Upper lobe of left lung (tissue), 6 donors: ENCODE results near the gene FAM200B. TPM values are rescaled to one million over a fixed set of nuclear protein-coding genes. Genes with fewer than 3 reads are reported as not detected.

Source experiments
- ATAC-seq, 2 donors: fragments of 200-7000 bp; cut with Tn5 transposase; one replicate each; pipeline ENCODE4 v1.9.1; 2022; ENCODE audit warnings: mild to moderate bottlenecking in 2 of 2, moderate library complexity in 2 of 2; ENCODE audit not compliant: low FRiP score in 2 of 2
- DNase-seq, 2 donors: peaks; one replicate each; pipeline ENCODE4 v3.0.0-alpha.2; 2019 to 2020
- H3K27ac ChIP-seq, 4 donors: fragments of 200-600 bp; sonication (generic); one replicate each; pipeline ENCODE4 v1.5.1; 2016 to 2019
- H3K27me3 ChIP-seq, 4 donors: fragments of 200-600 bp; sonication (generic); one replicate each; pipeline ENCODE4 v1.5.1; 2017 to 2019
- H3K36me3 ChIP-seq, 4 donors: fragments of 200-600 bp; sonication (generic); one replicate each; pipeline ENCODE4 v1.5.1; 2016 to 2019
- H3K4me1 ChIP-seq, 4 donors: fragments of 200-600 bp; sonication (generic); one replicate each; pipeline ENCODE4 v1.5.1; 2018 to 2019
- H3K4me3 ChIP-seq, 4 donors: fragments of 200-600 bp; sonication (generic); one replicate each; pipeline ENCODE4 v1.5.1; 2017 to 2019; ENCODE audit warnings: mild to moderate bottlenecking in 2 of 4, moderate library complexity in 1 of 4
- H3K9me3 ChIP-seq, 4 donors: fragments of 200-600 bp; sonication (generic); one replicate each; pipeline ENCODE4 v1.5.1; 2018 to 2019
- EP300 ChIP-seq, 4 donors: sonication (generic); formaldehyde crosslinking; IDR thresholded peaks; one replicate each; pipeline ENCODE4 v1.5.1; 2017; ENCODE audit warnings: antibody characterized with exemption in 4 of 4, control low read depth in 2 of 4
- POLR2A ChIP-seq, 4 donors: fragments of 450-650 bp; IDR thresholded peaks; one replicate each; pipeline ENCODE4 v1.5.1; 2016 to 2017; ENCODE audit warnings: antibody characterized with exemption in 4 of 4, mild to moderate bottlenecking in 2 of 4
- POLR2AphosphoS5 ChIP-seq, 2 donors: sonication (generic); formaldehyde crosslinking; IDR thresholded peaks; one replicate each; pipeline ENCODE4 v1.5.1; 2017; ENCODE audit warnings: antibody characterized with exemption in 2 of 2
- WGBS, 2 donors: methylation state at CpG; one replicate each; pipeline ENCODE4 v1.1.5; 2017 to 2018; 5-methylcytosine and 5-hydroxymethylcytosine counted together
- total RNA-seq, 6 donors: library from RNA; depleted of rRNA in 4 of 6; stranded (reverse); fragments of >200 nt in 4 of 6; gene quantifications; one replicate each; pipeline versions ENCODE4 v1.1.0 to v1.2.1, GENCODE V29; 2016 to 2021
- TF ChIP-seq, protein P1 (sequence below), 6 experiments: fragments of 450-650 bp in 4 of 6; fragments of 200-600 bp in 2 of 6; sonication (generic) in 2 of 6; IDR thresholded peaks; one replicate each; pipeline ENCODE4 v1.5.1; 2016 to 2019; ENCODE audit warnings: antibody characterized with exemption in 6 of 6
- donor health status: DM: no; HTN: no; CAD: no; lungs with moderate emphysema.
- donor health status: DM: no; HTN: yes; CAD: no; lungs with severe emphysema.

The FAM200B gene
- total RNA-seq, 6 donors from 2014 or later: 13.6 to 48.2 (median 26.9) TPM

DNA sequence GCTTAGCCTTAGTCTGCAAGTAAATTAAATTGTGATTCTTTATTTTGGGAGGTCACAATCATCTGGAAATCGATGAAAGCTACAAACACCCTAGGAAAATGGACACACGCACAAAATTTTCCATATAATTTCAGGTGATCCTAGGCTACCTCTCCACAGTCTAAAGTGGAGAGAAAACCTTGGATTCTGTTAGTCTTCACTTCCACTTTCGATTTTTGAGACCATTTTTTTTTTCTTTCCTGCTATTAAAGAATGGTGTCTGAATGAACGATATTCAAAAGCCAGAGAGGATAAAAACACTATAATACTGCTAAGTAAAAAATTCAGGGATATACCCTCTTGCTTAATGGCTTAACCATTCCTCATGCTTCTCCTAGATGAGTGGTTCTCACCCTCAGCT, 28.2 kb upstream of the FAM200B start:
- no peaks in the 10 kb centered on the region for H3K27me3 ChIP-seq
- DNase-seq: no peak
- H3K9me3 ChIP-seq: no peaks in the 10 kb centered on the region
- 20 to 23% methylated on average over 4 of the region's 4 CpGs for WGBS, 2 donors
- no peaks in the 10 kb centered on the region for H3K36me3 ChIP-seq
- peak overlapping the region; percentile 92 to 100 (median 99) for H3K27ac ChIP-seq
- H3K4me1 ChIP-seq: peaks cover 49 to 60% (median 57%) of the 10 kb centered on the region in 4 donors
- no peak for TF ChIP-seq EP300 (IDR thresholded peaks at IDR 0.05)
- TF ChIP-seq POLR2AphosphoS5 (IDR thresholded peaks at IDR 0.05): no peak
- no peak for TF ChIP-seq POLR2A (IDR thresholded peaks at IDR 0.05)
- TF ChIP-seq, protein P1, sequence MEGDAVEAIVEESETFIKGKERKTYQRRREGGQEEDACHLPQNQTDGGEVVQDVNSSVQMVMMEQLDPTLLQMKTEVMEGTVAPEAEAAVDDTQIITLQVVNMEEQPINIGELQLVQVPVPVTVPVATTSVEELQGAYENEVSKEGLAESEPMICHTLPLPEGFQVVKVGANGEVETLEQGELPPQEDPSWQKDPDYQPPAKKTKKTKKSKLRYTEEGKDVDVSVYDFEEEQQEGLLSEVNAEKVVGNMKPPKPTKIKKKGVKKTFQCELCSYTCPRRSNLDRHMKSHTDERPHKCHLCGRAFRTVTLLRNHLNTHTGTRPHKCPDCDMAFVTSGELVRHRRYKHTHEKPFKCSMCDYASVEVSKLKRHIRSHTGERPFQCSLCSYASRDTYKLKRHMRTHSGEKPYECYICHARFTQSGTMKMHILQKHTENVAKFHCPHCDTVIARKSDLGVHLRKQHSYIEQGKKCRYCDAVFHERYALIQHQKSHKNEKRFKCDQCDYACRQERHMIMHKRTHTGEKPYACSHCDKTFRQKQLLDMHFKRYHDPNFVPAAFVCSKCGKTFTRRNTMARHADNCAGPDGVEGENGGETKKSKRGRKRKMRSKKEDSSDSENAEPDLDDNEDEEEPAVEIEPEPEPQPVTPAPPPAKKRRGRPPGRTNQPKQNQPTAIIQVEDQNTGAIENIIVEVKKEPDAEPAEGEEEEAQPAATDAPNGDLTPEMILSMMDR (IDR thresholded peaks at IDR 0.05): no peak
- ATAC-seq: no peak
- H3K4me3 ChIP-seq: peak overlapping the region in 3 of 4 donors; percentile 83 to 96 (median 89)

DNA sequence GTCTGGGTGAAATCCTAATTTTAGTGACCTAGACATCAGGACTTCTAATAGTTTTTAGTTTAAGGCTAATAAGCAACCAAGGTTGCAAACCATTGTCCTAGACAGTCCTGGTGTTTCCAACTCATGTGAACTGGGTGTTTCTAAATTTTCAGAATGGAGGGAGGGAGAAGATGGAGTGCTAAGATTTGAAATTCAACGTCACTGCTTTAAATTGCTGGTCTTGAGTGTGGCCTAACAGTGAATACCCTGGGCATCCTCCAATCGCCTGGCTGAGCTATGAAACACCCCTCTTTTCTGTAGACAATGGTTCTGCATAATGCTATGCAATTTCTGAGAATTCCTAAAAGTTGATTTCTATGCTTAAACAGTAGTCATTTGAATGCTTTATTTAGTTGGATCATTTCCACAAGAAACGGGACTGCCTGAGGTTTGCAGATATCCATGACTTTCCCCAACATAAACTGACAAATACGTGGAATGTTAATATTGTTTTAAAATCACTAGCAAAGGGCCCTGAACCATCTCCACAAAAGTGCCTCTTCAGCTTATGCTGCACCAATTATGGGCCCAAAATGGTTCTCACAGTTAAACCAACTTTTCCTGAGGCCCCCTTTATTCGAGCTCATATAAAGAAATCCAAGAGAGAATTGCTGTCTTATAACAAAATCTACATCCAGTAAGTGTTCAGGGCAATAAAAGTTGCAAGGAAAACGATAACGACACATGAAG, 27.6 kb upstream of the FAM200B start:
- DNase-seq: peak in 1 of 2 donors; percentile 47
- Histone ChIP-seq H3K4me1 (peaks cover 43 to 58% (median 56%) of the 10 kb centered on the region in 4 donors), H3K36me3 (no peaks in the 10 kb centered on the region), H3K27ac (peak overlapping the region; percentile 92 to 100 (median 99)), H3K27me3 (no peaks in the 10 kb centered on the region), H3K9me3 (no peaks in the 10 kb centered on the region), H3K4me3 (peak overlapping the region; percentile 83 to 96 (median 86))
- peak in 1 of 2 donors; percentile 54 for ATAC-seq
- TF ChIP-seq, protein P1 (IDR thresholded peaks at IDR 0.05): no peak
- no peak for TF ChIP-seq EP300 (IDR thresholded peaks at IDR 0.05)
- TF ChIP-seq POLR2AphosphoS5 (IDR thresholded peaks at IDR 0.05): no peak
- no peak for TF ChIP-seq POLR2A (IDR thresholded peaks at IDR 0.05)
- 1 to 5% methylated on average over 7 of the region's 7 CpGs for WGBS, 2 donors

DNA sequence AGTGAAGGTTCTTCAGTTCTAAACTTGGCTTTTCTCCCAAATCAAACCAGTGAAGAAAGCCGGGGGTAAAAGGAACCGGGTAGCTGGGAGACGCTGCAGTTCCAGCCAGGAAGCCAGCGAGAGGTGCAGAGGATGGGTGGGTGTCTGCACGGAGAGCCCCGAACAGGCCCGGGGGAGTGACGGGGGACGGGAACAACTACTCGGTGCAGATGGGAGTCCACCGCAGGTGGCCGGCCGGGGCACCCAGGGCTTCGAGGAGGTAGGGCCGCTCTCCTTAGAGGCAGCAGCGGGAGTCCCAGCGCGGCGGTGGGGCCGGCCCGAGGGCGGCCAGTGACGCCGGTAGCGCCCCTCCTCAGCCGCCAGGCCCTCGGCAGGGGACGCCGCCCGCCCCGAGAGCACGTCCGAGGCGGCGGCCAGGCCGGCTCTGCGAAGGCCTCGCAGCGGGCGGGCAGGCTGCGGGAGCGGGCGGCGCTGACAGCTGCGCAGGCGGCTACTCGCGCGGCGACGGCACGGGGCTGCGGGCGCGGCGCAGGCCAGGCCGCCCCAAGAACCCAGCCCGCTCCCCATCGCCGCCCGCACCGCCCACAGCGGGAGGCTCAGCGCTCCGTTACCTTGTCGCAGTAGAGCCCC, 26.9 kb upstream of the FAM200B start:
- peak overlapping the region; percentile 92 to 100 (median 99) for H3K27ac ChIP-seq
- H3K4me3 ChIP-seq: peak overlapping the region; percentile 83 to 96 (median 86)
- 0 to 2% methylated on average over 9 to 43 of the region's 66 CpGs for WGBS, 2 donors
- H3K4me1 ChIP-seq: peaks cover 36 to 51% (median 50%) of the 10 kb centered on the region in 4 donors
- peak in 1 of 2 donors; percentile 59 for DNase-seq
- H3K9me3 ChIP-seq: no peaks in the 10 kb centered on the region
- H3K36me3 ChIP-seq: no peaks in the 10 kb centered on the region
- no peaks in the 10 kb centered on the region for H3K27me3 ChIP-seq
- peak; percentile 65 to 72 for ATAC-seq
- peak in 1 of 2 donors; percentile 23 for TF ChIP-seq POLR2AphosphoS5 (IDR thresholded peaks at IDR 0.05)
- TF ChIP-seq POLR2A (IDR thresholded peaks at IDR 0.05): no peak

DNA sequence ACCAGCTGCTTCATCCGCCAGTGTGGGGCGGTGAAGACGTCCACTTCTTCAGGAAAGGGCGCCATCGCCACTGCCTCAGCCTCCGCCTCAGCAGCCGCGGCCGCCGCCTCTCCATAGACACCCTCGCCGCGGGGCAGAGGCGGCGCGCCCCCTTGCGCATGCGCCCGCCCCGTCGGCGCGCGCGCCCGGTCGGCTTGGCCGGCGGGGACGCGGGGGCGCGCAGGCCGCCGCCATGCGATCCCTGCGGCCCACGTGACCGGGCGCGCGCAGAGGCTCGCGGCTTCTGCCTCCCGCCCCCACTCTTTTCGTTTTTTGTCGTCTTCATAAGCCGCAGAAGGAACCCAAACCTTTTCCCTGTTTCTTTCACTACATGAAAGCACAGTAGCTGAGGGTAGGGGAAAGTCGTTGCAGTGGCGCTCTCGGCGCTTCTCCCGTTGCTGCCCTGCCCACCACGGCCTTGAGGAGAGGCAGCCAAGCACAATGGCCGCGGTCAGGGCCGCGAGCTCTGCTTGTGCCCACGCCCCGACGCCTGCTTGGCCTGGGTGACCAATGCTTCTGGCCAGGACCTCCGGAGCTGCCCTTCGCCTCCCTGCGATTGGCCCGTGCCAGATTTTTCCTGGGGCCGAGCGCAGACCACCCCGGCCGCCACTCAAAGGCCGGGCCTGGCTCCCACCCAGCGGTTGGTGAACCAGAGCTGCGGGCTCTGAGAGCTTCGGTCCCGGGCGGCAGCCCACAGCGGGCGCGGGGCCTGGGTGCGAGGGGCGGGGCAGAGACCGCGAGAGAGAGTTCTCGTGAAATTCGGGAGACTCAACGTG, 26.2 kb upstream of the FAM200B start, which contains the start of gene FBXL5:
FBXL5 (minus strand) TSS at position 135 of the 815 bp plus-strand sequence; CDS start at position 65, 70 bp downstream.
- WGBS, 2 donors: 7 to 17% methylated on average over 25 to 50 of the region's 85 CpGs
- peak; percentile 87 to 93 for ATAC-seq
- Histone ChIP-seq H3K4me3 (peak within 1 kb of the TSS; percentile 83 to 96 (median 86)), H3K36me3 (no peaks in the 10 kb centered on the region), H3K27me3 (no peaks in the 10 kb centered on the region), H3K4me1 (peaks cover 29 to 44% (median 43%) of the 10 kb centered on the region in 4 donors), H3K9me3 (no peaks in the 10 kb centered on the region), H3K27ac (peak within 1 kb of the TSS; percentile 92 to 100 (median 99))
- peak; percentile 83 to 97 for DNase-seq
- TF ChIP-seq EP300 (IDR thresholded peaks at IDR 0.05) (no peak), POLR2A (IDR thresholded peaks at IDR 0.05) (peak in 3 of 4 donors; percentile 80 to 95 (median 93)), POLR2AphosphoS5 (IDR thresholded peaks at IDR 0.05) (peak; percentile 85 to 91)
- TF ChIP-seq, protein P1 (IDR thresholded peaks at IDR 0.05): peak in 3 of 6 experiments; percentile 24 to 32 (median 30)
